ENCODE data around the gene LRRC45.
A peak's percentile ranks its signal among the peaks of the same experiment; 100 is the strongest.

The LRRC45 gene

GRCh38 chr17:82028966-82029365 is 5.9 kb downstream of the LRRC45 start:
- peaks cover 8% of the 10 kb centered on the region for H3K4me1 ChIP-seq (ENCODE audit: control insufficient read depth, insufficient read depth, low read length)
- H3K36me3 ChIP-seq (ENCODE audit: control insufficient read depth in 2 of 2, insufficient read depth in 1 of 2, low read length in 2 of 2): peaks cover 0 to 69% of the 10 kb centered on the region in 2 experiments; a peak in 2 of 3 replicates
- TF ChIP-seq ZSCAN30 (tag by site-specific recombination; IDR thresholded peaks at IDR 0.05): no peak
- no peak for TF ChIP-seq ZBTB20 (tag by site-specific recombination; IDR thresholded peaks at IDR 0.05)
- TF ChIP-seq ZNF510 (tag by site-specific recombination; IDR thresholded peaks at IDR 0.05; ENCODE audit: insufficient replicate concordance): no peak
- TF ChIP-seq, protein P1, sequence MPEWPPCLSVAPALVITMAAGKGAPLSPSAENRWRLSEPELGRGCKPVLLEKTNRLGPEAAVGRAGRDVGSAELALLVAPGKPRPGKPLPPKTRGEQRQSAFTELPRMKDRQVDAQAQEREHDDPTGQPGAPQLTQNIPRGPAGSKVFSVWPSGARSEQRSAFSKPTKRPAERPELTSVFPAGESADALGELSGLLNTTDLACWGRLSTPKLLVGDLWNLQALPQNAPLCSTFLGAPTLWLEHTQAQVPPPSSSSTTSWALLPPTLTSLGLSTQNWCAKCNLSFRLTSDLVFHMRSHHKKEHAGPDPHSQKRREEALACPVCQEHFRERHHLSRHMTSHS (tag by site-specific recombination; IDR thresholded peaks at IDR 0.05): no peak
- no peak for TF ChIP-seq ZNF560 (tag by site-specific recombination; IDR thresholded peaks at IDR 0.05; ENCODE audit: borderline replicate concordance)
- no peak for TF ChIP-seq YY1 (tag by site-specific recombination; IDR thresholded peaks at IDR 0.05)
- TF ChIP-seq ZBTB7A (tag by site-specific recombination; IDR thresholded peaks at IDR 0.05; ENCODE audit: low read depth): no peak
- TF ChIP-seq FEZF1 (tag by site-specific recombination; IDR thresholded peaks at IDR 0.05): no peak
- no peak for TF ChIP-seq ZNF350 (tag by site-specific recombination; IDR thresholded peaks at IDR 0.05)
- no peak for TF ChIP-seq ZNF473 (tag by site-specific recombination; IDR thresholded peaks at IDR 0.05)
- no peak for TF ChIP-seq ZNF221 (tag by site-specific recombination; IDR thresholded peaks at IDR 0.05; ENCODE audit: borderline replicate concordance)
- no peak for TF ChIP-seq ZNF571 (tag by site-specific recombination; IDR thresholded peaks at IDR 0.05)
- TF ChIP-seq, protein P2, sequence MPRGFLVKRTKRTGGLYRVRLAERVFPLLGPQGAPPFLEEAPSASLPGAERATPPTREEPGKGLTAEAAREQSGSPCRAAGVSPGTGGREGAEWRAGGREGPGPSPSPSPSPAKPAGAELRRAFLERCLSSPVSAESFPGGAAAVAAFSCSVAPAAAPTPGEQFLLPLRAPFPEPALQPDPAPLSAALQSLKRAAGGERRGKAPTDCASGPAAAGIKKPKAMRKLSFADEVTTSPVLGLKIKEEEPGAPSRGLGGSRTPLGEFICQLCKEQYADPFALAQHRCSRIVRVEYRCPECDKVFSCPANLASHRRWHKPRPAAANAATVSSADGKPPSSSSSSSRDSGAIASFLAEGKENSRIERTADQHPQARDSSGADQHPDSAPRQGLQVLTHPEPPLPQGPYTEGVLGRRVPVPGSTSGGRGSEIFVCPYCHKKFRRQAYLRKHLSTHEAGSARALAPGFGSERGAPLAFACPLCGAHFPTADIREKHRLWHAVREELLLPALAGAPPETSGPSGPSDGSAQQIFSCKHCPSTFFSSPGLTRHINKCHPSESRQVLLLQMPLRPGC (tag by site-specific recombination; IDR thresholded peaks at IDR 0.05): no peak
- TF ChIP-seq ZNF707 (tag by site-specific recombination; IDR thresholded peaks at IDR 0.05): no peak
- H3K27ac ChIP-seq (ENCODE audit: extremely low read depth, low read depth, low read length): no peak overlapping the region
- ChIA-PET POLR2A (interaction anchor here (1.1 to 6.0 kb wide), 8 partner anchors 7 to 162 kb away, joined by 4 to 56 read pairs (median 12); partner anchors contain the start of genes CENPX, DCXR, GPS1 and LRRC45), CTCF (interaction anchor here (0.7 to 3.6 kb wide), 11 partner anchors 8 to 345 kb away, joined by 3 to 35 read pairs (median 5); partner anchors contain the start of genes CENPX, DCXR, LRRC45 and PYCR1)
- H3K9me3 ChIP-seq (ENCODE audit: control insufficient read depth, insufficient read depth, low read depth, low read length): no peaks in the 10 kb centered on the region
- H3K4me3 ChIP-seq (ENCODE audit: low read depth, low read length): no peak overlapping the region

- TF ChIP-seq ZNF132 (tag by site-specific recombination; IDR thresholded peaks at IDR 0.05; ENCODE audit: borderline replicate concordance): no peak
- TF ChIP-seq EGR2 (tag by site-specific recombination; IDR thresholded peaks at IDR 0.05; ENCODE audit: low read depth): no peak
- no peak for TF ChIP-seq ZNF624 (tag by site-specific recombination; IDR thresholded peaks at IDR 0.05)
- no peak for TF ChIP-seq ZNF626 (tag by site-specific recombination; IDR thresholded peaks at IDR 0.05)
- TF ChIP-seq, protein P3, sequence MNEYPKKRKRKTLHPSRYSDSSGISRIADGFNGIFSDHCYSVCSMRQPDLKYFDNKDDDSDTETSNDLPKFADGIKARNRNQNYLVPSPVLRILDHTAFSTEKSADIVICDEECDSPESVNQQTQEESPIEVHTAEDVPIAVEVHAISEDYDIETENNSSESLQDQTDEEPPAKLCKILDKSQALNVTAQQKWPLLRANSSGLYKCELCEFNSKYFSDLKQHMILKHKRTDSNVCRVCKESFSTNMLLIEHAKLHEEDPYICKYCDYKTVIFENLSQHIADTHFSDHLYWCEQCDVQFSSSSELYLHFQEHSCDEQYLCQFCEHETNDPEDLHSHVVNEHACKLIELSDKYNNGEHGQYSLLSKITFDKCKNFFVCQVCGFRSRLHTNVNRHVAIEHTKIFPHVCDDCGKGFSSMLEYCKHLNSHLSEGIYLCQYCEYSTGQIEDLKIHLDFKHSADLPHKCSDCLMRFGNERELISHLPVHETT (tag by site-specific recombination; IDR thresholded peaks at IDR 0.05): no peak
- no peak for TF ChIP-seq ZBTB17 (tag by site-specific recombination; IDR thresholded peaks at IDR 0.05)
- TF ChIP-seq GLIS2 (tag by site-specific recombination; IDR thresholded peaks at IDR 0.05): no peak
- TF ChIP-seq ZBTB49 (tag by site-specific recombination; IDR thresholded peaks at IDR 0.05; ENCODE audit: low read depth): no peak
- TF ChIP-seq REPIN1 (tag by site-specific recombination; IDR thresholded peaks at IDR 0.05; ENCODE audit: low read depth): no peak
- TF ChIP-seq ZNF214 (tag by site-specific recombination; IDR thresholded peaks at IDR 0.05; ENCODE audit: borderline replicate concordance): no peak
- TF ChIP-seq ZNF530 (tag by site-specific recombination; IDR thresholded peaks at IDR 0.05; ENCODE audit: low read depth): no peak
- no peak for TF ChIP-seq SETDB1 (IDR thresholded peaks at IDR 0.05; ENCODE audit: insufficient read length, low read length)
- TF ChIP-seq HOXD13 (CRISPR knock-in tag; IDR thresholded peaks at IDR 0.05; ENCODE audit: borderline replicate concordance): no peak
- TF ChIP-seq ZNF221 (tag by site-specific recombination; IDR thresholded peaks at IDR 0.05; ENCODE audit: borderline replicate concordance): no peak
- no peak for TF ChIP-seq ZBTB21 (tag by site-specific recombination; IDR thresholded peaks at IDR 0.05)
- TF ChIP-seq KLF16 (tag by site-specific recombination; IDR thresholded peaks at IDR 0.05): no peak
- TF ChIP-seq ZNF623 (tag by site-specific recombination; IDR thresholded peaks at IDR 0.05): no peak
- Histone ChIP-seq H3K4me1 (ENCODE audit: control insufficient read depth, insufficient read depth, low read length) (peaks cover 3% of the 10 kb centered on the region), H3K9me3 (ENCODE audit: control insufficient read depth, insufficient read depth, low read depth, low read length) (no peaks in the 10 kb centered on the region), H3K4me3 (ENCODE audit: low read depth, low read length) (no peak overlapping the region), H3K36me3 (ENCODE audit: control insufficient read depth in 2 of 2, insufficient read depth in 1 of 2, low read length in 2 of 2) (peaks cover 0 to 69% of the 10 kb centered on the region in 2 experiments; a peak in 2 of 3 replicates), H3K27ac (ENCODE audit: extremely low read depth, low read depth, low read length) (peak overlapping the region; percentile 93; the same call in 1 of the 2 replicates)
- ChIA-PET POLR2A (interaction anchor here (0.5 to 6.0 kb wide), 9 partner anchors 8 to 163 kb away, joined by 3 to 56 read pairs (median 13); partner anchors contain the start of genes CENPX, DCXR, GPS1 and LRRC45), CTCF (interaction anchor here (0.6 to 3.6 kb wide), 17 partner anchors 9 to 345 kb away, joined by 3 to 35 read pairs (median 5); partner anchors contain the start of genes CENPX, DCXR and LRRC45)
These were observed 6.3 kb downstream of the LRRC45 start for GRCh38 chr17:82029391-82029790.

Measured in HEK293 (cell line).